22Rv1 (cell line): Measurements from ENCODE around the gene MAN2A1.

Experiments used
- H3K27ac ChIP-seq: fragments of 450-650 bp; 2 replicates; pipeline ENCODE4 v1.5.1; 2017
- CTCF ChIP-seq: fragments of 450-650 bp; IDR thresholded peaks from 2 replicates; pipeline ENCODE4 v1.5.1; 2017; ENCODE audit warnings: mild to moderate bottlenecking
- ZFX ChIP-seq: fragments of 450-650 bp; IDR thresholded peaks from 2 replicates; pipeline ENCODE4 v1.6.1; 2017; ENCODE audit warnings: antibody characterized with exemption, borderline replicate concordance

Gene MAN2A1

DNA sequence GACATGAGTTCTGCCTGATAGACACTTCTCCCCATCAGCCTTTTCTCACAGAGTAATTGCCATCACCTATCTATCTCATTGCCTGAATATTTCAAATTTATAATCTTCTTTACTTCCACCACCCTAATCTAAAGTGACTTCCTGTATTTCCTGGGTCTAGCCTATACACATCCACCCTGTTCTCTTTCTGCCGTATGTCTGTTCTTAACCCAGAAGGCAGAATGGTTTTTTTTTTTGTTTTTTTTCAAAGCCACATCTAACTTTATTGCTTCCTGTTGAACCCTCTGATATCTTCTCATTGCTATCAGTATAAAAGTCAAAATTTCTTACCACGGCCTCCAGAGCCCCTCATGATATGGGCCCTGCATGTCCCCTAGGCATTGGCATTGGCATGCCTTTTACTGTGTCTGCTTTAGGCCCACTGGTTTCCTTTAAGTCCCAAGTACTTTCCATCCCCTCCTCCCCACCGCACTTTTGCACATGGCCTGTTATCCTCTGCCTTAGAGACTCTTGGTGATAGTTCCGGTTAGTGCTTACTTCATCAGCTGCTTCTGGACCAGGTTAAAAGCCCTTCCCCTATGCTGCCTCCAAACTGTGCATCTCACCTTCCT is 159.9 kb downstream of the MAN2A1 start:
- no peak for TF ChIP-seq CTCF
- TF ChIP-seq ZFX, result no peak
- H3K27ac ChIP-seq, result no peak overlapping the region

DNA sequence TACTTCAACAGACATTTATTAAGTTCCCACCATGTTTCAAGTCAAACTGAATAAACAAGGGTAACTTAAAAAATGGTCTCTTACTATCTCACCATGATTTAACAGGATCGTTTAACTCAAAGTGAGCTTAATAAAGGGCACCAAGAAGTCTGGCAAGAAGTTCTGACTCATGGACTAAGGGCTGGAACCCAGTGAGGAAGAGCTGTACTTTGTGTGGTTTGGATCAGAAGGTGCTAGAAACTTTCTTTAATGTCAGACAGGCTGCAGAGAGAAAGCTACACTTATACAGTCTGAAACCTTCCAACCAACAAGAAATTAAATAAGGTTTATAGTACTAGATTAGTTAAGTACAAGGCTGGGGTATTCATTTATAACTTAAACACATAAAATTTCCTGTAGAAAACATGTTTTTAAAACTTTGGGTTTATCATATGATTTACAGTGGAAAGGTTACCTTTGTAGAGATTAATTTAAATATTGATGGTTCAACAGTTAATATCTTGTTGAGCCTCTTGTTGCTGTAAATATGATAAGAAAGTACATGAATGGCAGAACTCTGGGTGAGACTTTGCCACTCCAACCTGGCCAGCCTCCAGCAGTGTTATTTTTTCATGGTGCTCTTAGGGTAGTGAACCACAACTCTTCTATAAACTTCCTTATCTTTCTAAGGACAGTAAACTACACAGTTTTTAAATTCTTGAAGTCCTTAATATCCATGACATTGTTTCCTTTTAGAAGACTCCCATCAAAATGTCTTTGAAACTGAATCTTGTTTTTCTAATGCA is 162.8 kb downstream of the MAN2A1 start:
- TF ChIP-seq ZFX (no peak), CTCF (no peak)
- no peak overlapping the region for H3K27ac ChIP-seq

DNA sequence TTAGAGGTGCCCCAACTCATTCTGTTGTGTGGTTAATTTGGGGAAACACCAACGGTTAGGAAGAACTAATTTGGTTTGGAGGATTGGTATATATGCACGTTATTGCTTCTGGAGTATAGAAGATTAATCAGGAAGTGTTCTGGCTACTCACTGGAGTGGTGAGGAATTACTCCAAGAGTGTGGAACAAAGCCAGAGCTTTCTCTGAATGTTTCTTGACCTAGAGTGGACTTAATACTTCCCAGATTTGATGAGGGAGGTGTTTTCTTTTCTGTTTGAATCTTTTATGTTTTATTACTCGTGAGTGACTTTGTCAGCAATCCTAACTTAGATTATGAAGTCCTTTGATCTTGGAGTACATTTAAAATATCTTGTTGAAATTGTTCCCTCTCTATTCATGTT is 163.7 kb downstream of the MAN2A1 start:
- no peak for TF ChIP-seq CTCF
- no peak for TF ChIP-seq ZFX
- H3K27ac ChIP-seq, result no peak overlapping the region

DNA sequence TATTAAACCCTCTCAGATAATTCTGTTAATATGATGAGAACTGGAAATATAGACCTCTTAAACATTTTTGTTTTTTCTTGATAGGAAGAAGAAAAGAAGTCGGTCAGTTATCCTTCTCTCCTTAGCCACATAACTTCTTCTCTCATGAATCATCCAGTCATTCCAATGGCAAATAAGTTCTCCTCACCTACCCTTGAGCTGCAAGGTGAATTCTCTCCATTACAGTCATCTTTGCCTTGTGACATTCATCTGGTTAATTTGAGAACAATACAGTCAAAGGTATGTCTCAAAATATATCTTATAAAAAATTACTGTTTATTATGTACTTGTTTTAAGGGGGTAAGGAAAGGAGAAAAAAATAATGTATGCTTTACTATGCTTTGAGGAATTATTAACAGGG is 165.3 kb downstream of the MAN2A1 start:
- no peak for TF ChIP-seq ZFX
- TF ChIP-seq CTCF, result no peak
- no peak overlapping the region for H3K27ac ChIP-seq

DNA sequence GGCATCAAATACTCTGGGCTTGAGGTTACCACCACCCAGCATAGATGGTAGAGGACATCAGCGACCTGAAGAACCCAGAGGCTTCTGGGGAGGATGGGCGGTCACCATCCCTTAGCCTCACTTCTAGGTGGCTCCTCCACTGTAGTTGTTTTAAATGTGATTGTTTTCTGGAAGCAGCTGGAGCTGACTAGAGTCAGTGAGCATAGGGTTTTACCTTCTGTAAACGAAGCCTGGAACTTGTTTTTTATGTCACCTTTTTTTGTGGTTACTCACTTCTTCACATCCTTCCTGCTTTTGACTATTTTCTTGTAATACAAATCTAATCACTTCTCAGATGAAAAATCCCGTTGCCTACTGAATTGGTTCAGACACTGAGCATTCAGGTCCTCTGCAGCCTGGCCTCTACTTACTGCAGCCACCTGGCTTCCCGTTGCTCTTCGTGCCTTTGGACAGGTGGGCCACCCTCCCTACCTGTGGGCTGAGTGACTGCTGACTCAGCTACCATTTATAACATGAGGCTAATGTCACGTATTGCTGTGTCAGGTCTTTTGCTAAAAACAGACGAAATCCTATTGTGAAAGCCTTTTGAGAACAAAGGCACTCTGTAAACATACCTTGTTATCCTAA is 167.8 kb downstream of the MAN2A1 start:
- no peak overlapping the region for H3K27ac ChIP-seq
- TF ChIP-seq CTCF (no peak), ZFX (no peak)

- H3K27ac ChIP-seq, result no peak overlapping the region
- TF ChIP-seq CTCF (no peak), ZFX (no peak)
Observed at GRCh38 chr5:109859537-109859936, 169.8 kb downstream of the MAN2A1 start.

DNA sequence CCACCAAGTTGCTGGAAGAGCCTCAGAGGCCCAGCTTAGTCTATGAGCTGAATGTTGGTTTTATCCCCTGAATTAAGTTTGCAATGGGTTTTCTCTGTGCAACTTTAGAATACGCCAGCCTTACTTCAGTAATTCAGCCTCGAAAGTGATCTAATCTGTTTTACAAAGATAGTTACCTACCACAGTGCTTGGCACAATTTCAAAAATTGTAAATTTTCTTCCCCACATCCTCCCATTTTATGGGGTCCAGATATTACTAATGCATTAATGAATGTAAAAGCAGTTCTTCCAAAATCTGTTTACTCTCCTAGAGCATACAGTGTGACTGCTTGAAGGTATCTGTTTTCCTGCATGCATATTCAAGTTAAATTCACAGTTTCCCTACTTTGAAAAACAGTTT is 172.6 kb downstream of the MAN2A1 start:
- TF ChIP-seq CTCF (no peak), ZFX (no peak)
- H3K27ac ChIP-seq, result no peak overlapping the region
